ENCODE data around the gene TLCD3A. TPM values are rescaled to one million over a fixed set of nuclear protein-coding genes. Genes with fewer than 3 reads are reported as not detected.

TLCD3A gene
- 20.8 and 27.3 TPM in 2 replicates for total RNA-seq (2014; rRNA removed; shearing (Covaris generic))

GRCh38 chr17:732067-732901 lies at the start of gene TLCD3A:
Gene TLCD3A, plus strand, starts transcription at chr17:732596. Its CDS starts 52 bp downstream, at chr17:732648.

DNA sequence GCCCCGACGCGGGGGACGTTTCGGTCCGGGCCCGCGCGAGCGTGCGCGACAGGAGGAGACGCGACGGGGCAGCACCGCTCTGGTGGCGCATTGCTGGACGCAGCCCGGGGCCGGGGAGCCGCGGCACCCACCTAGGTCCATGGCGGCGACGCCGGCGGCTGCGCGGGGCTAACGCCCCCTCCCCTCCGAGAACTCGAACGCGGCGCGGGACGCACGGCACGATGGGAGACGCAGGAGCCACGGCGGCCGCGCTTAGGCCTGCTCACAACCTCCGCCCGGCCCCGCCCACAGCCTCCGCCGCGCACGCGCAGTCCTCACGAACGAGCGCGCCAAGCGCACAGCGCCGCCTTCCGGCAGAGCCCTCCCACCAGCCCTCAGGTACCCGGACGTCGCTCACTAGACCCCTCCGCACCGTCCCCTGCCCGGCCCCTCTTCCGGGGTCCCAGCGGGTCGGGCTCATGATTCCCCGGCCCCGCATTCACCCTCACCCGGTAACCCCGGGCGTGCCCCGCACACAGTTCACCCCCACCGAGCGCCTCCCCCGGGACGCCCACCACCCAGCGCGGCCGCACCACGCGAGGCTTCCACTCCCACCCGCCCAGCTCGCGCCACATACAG lies 19.7 kb downstream of the TLCD3A start, which contains the start of gene GEMIN4:
GEMIN4 (minus strand) TSS at position 263 of the 618 bp plus-strand sequence; CDS start at position 141, 122 bp downstream.

GRCh38 chr17:781805-782731 lies 49.7 kb downstream of the TLCD3A start, which contains the start of the genes GLOD4 and MRM3:
Gene GLOD4, minus strand, starts transcription at chr17:782280. Its CDS starts 25 bp downstream, at chr17:782255.
Gene MRM3, plus strand, starts transcription at chr17:782353. Its CDS starts 26 bp downstream, at chr17:782379.

Other genes starting within 250 kb of the TLCD3A start
- 11.9 and 14.4 TPM in 2 replicates for gene VPS53, start 17.8 kb upstream of the TLCD3A start, total RNA-seq (2014; rRNA removed; shearing (Covaris generic))
- gene GEMIN4, start 19.7 kb downstream of the TLCD3A start, total RNA-seq (2014; rRNA removed; shearing (Covaris generic)) = 30.9 and 33.9 TPM in 2 replicates
- gene GLOD4, start 49.7 kb downstream of the TLCD3A start, total RNA-seq (2014; rRNA removed; shearing (Covaris generic)) = 57.5 and 61.7 TPM in 2 replicates
- 38.2 and 40.2 TPM in 2 replicates for gene MRM3, start 49.8 kb downstream of the TLCD3A start, total RNA-seq (2014; rRNA removed; shearing (Covaris generic))
- gene NXN, start 247.2 kb downstream of the TLCD3A start, total RNA-seq (2014; rRNA removed; shearing (Covaris generic)) = 1.1 and 4.4 TPM in 2 replicates

Data from A375 (cell line).